Breast epithelium (tissue), 4 donors: ENCODE data around the gene ATP13A3. TPM values are rescaled to one million over a fixed set of nuclear protein-coding genes. Genes with fewer than 3 reads are reported as not detected.
A peak's percentile ranks its signal among the peaks of the same experiment; 100 is the strongest.

Experiments
- DNase-seq, 2 donors: peaks; one replicate each; pipeline ENCODE4 v3.0.0-alpha.2; 2019; ENCODE audit warnings: low spot score in 2 of 2
- H3K27ac ChIP-seq, 2 donors: fragments of 200-600 bp; sonication (generic) in 1 of 2; one replicate each; pipeline ENCODE4 v1.5.1; 2016 to 2019; ENCODE audit warnings: mild to moderate bottlenecking in 1 of 2
- H3K27me3 ChIP-seq, 2 donors: fragments of 200-600 bp; sonication (generic) in 1 of 2; one replicate each; pipeline versions ENCODE4 v1.5.1 to v1.6.0; 2017 to 2019; ENCODE audit warnings: control low read depth in 1 of 2, mild to moderate bottlenecking in 1 of 2
- H3K36me3 ChIP-seq: fragments of 200-600 bp; one replicate; pipeline ENCODE4 v1.5.1; 2019
- H3K4me1 ChIP-seq, 2 donors: fragments of 200-600 bp; sonication (generic); one replicate each; pipeline ENCODE4 v1.5.1; 2016 to 2019; ENCODE audit warnings: control low read depth in 1 of 2
- H3K4me3 ChIP-seq, 3 donors: fragments of 200-600 bp; sonication (generic); 1 replicate in 2 of 3; 2 replicates in 1 of 3; pipeline ENCODE4 v1.5.1; 2016 to 2019; ENCODE audit warnings: mild to moderate bottlenecking in 3 of 3, moderate library complexity in 2 of 3
- H3K9me3 ChIP-seq, 2 donors: fragments of 200-600 bp; sonication (generic) in 1 of 2; one replicate each; pipeline ENCODE4 v1.5.1; 2016 to 2019; ENCODE audit warnings: control low read depth in 1 of 2
- CTCF ChIP-seq, 3 donors: fragments of 450-650 bp; IDR thresholded peaks; one replicate each; pipeline ENCODE4 v1.5.1; 2016 to 2017; ENCODE audit warnings: antibody characterized with exemption in 3 of 3, mild to moderate bottlenecking in 3 of 3, moderate library complexity in 3 of 3
- POLR2A ChIP-seq: fragments of 450-650 bp; IDR thresholded peaks from one replicate; pipeline ENCODE4 v1.6.1; 2016; ENCODE audit warnings: antibody characterized with exemption, mild to moderate bottlenecking, moderate library complexity
- POLR2AphosphoS5 ChIP-seq, 3 donors: sonication (generic); formaldehyde crosslinking; IDR thresholded peaks; one replicate each; pipeline ENCODE4 v1.6.1; 2017; ENCODE audit warnings: antibody characterized with exemption in 3 of 3
- intact Hi-C: fragments of 100-400 bp; cut with DNase I; formaldehyde crosslinking; loops from one replicate; pipeline ENCODE4 v1.15.1; 2023; ENCODE audit warnings: low total_unique reads
- total RNA-seq, 3 donors: library from RNA; depleted of rRNA; stranded (reverse); fragments of >200 nt; gene quantifications; one replicate each; pipeline ENCODE4 v1.1.0, GENCODE V29; 2016

ATP13A3 gene
- total RNA-seq, 3 donors from 2014 or later = 132 to 170 (median 142) TPM

GRCh38 chr3:194407423-194407822, 79.4 kb downstream of the ATP13A3 start:
- intact Hi-C loops = loop anchor here (10.0 kb wide), 1 partner anchor 73 kb away; no protein-coding TSS in a partner anchor
- Histone ChIP-seq H3K36me3 (no peaks in the 10 kb centered on the region), H3K9me3 (no peaks in the 10 kb centered on the region), H3K27me3 (no peaks in the 10 kb centered on the region), H3K27ac (no peak overlapping the region), H3K4me1 (no peaks in the 10 kb centered on the region), H3K4me3 (no peak overlapping the region)
- DNase-seq = no peak
- TF ChIP-seq POLR2A (no peak), CTCF (IDR thresholded peaks at IDR 0.05) (no peak), POLR2AphosphoS5 (IDR thresholded peaks at IDR 0.05) (no peak)

DNA sequence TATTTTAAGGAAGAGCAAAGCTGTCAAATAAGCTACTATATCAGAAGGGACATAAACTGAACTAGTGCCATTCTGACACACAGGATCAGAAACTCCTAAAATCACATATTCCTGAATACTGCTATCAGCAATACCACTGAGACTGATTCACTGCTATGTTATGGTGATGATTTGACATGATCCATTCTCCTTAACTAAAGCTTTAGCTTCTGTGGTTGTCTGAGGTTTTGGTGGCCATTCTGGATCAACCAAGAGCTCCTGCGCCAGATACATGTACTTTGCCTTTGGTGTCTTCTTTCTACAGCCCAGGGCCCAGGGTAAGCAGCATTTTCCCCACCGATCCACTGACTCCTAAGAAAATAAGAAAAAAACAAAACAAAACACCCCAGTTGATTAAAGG, 81.0 kb downstream of the ATP13A3 start:
- DNase-seq = no peak
- no peaks in the 10 kb centered on the region for H3K27me3 ChIP-seq
- intact Hi-C loops = loop anchor here (10.0 kb wide), 1 partner anchor 71 kb away; no protein-coding TSS in a partner anchor
- no peak overlapping the region for H3K4me3 ChIP-seq
- H3K9me3 ChIP-seq = no peaks in the 10 kb centered on the region
- H3K27ac ChIP-seq = no peak overlapping the region
- H3K4me1 ChIP-seq = no peaks in the 10 kb centered on the region
- no peaks in the 10 kb centered on the region for H3K36me3 ChIP-seq
- TF ChIP-seq CTCF (IDR thresholded peaks at IDR 0.05) (no peak), POLR2A (no peak), POLR2AphosphoS5 (IDR thresholded peaks at IDR 0.05) (no peak)

- TF ChIP-seq POLR2AphosphoS5 (IDR thresholded peaks at IDR 0.05) (no peak), CTCF (IDR thresholded peaks at IDR 0.05) (peak in 2 of 3 donors; percentile 63 to 67)
- DNase-seq = no peak
- no peaks in the 10 kb centered on the region for H3K27me3 ChIP-seq
- no peaks in the 10 kb centered on the region for H3K4me1 ChIP-seq
- intact Hi-C loops = loop anchor here (10.0 kb wide), 1 partner anchor 70 kb away; no protein-coding TSS in a partner anchor
- H3K4me3 ChIP-seq = no peak overlapping the region
- H3K9me3 ChIP-seq = no peaks in the 10 kb centered on the region
- H3K36me3 ChIP-seq = no peaks in the 10 kb centered on the region
- H3K27ac ChIP-seq = no peak overlapping the region
Measured at GRCh38 chr3:194404365-194405140, 82.2 kb downstream of the ATP13A3 start.

GRCh38 chr3:194401868-194402329, 84.9 kb downstream of the ATP13A3 start:
- no peaks in the 10 kb centered on the region for H3K36me3 ChIP-seq
- intact Hi-C loops = loop anchor here (10.0 kb wide), 1 partner anchor 67 kb away; no protein-coding TSS in a partner anchor
- H3K4me1 ChIP-seq = no peaks in the 10 kb centered on the region
- no peak overlapping the region for H3K27ac ChIP-seq
- no peaks in the 10 kb centered on the region for H3K9me3 ChIP-seq
- H3K27me3 ChIP-seq = peaks cover 0 to 17% of the 10 kb centered on the region in 2 donors
- no peak overlapping the region for H3K4me3 ChIP-seq
- DNase-seq = no peak
- TF ChIP-seq POLR2AphosphoS5 (IDR thresholded peaks at IDR 0.05) = no peak
- no peak for TF ChIP-seq CTCF (IDR thresholded peaks at IDR 0.05)
- TF ChIP-seq POLR2A = no peak

DNA sequence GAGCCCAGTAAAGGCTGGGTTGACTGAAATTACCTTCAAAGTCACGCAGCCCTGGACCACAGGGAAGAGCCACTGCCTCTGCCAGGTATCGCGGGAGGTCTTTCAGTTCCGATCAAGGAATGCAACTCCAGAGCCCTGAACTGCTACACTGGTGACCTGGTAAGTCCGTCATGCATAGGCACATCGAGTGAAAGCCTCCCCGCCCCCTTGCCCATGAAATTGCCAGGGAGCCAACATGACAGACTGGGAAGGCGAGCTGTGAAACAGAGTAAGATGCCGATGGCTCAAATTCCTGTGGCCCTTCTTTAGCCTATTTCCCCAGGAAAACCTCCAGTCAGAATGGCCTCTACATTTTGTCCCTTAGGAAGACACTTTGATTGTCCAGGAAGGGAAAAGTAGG, 85.5 kb downstream of the ATP13A3 start:
- DNase-seq = no peak
- no peaks in the 10 kb centered on the region for H3K4me1 ChIP-seq
- no peak overlapping the region for H3K27ac ChIP-seq
- H3K9me3 ChIP-seq = no peaks in the 10 kb centered on the region
- intact Hi-C loops = loop anchor here (10.0 kb wide), 1 partner anchor 67 kb away; no protein-coding TSS in a partner anchor
- peaks cover 0 to 17% of the 10 kb centered on the region in 2 donors for H3K27me3 ChIP-seq
- H3K4me3 ChIP-seq = no peak overlapping the region
- H3K36me3 ChIP-seq = no peaks in the 10 kb centered on the region
- TF ChIP-seq POLR2AphosphoS5 (IDR thresholded peaks at IDR 0.05) (no peak), POLR2A (no peak), CTCF (IDR thresholded peaks at IDR 0.05) (no peak)
